ENCODE results near the gene U2AF2.

DNA sequence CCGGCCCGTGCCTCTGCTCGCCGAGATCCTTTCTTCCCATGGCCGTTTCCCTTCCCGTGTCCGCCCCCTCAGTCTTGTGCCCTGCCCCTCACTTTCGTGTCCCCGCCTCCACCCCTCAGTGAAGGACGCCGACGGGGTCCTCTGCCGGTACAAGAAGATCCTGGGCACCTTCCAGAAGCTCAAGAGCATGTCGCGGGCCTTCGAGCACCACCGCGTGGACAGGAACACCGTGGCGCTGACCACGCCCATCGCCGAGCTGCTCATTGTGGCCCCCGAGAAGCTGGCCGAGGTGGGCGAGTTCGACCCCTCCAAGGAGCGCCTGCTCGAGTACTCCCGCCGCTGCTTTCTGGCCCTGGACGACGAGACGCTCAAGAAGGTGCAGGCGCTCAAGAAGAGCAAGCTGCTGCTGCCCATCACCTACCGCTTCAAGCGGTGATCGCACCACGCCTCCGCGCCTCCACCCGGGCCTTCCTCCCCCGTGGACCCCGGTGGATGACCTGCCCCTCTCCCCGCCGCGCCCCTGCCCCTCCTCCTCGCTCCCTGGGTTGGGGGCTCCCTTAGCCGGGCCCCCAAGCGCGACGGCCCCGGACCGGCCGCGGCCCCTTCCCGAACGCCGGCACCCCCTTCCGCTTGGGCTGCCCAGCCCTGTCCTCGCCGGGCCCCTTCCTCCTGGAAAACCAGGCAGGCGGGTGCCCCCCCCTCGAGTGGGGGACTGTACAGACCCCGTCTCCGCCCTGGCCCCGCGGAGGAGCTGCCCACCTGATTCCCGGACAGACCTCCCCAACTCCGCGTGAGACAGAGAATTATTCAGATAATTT lies 2.3 kb upstream of the U2AF2 start:
- TF ChIP-seq EZH2 (IDR thresholded peaks at IDR 0.05; ENCODE audit: insufficient read depth, poor library complexity, severe bottlenecking) = no peak
- no peak for TF ChIP-seq EZH2phosphoT487 (IDR thresholded peaks at IDR 0.05; ENCODE audit: insufficient read depth, low read depth)

Measured in GM23248 (cell line).